ENCODE results near the gene NMNAT2. TPM values are rescaled to one million over a fixed set of nuclear protein-coding genes. Genes with fewer than 3 reads are reported as not detected.

NMNAT2 gene
- total RNA-seq, 1 experiment from 2014 or later = 11.4 TPM

DNA sequence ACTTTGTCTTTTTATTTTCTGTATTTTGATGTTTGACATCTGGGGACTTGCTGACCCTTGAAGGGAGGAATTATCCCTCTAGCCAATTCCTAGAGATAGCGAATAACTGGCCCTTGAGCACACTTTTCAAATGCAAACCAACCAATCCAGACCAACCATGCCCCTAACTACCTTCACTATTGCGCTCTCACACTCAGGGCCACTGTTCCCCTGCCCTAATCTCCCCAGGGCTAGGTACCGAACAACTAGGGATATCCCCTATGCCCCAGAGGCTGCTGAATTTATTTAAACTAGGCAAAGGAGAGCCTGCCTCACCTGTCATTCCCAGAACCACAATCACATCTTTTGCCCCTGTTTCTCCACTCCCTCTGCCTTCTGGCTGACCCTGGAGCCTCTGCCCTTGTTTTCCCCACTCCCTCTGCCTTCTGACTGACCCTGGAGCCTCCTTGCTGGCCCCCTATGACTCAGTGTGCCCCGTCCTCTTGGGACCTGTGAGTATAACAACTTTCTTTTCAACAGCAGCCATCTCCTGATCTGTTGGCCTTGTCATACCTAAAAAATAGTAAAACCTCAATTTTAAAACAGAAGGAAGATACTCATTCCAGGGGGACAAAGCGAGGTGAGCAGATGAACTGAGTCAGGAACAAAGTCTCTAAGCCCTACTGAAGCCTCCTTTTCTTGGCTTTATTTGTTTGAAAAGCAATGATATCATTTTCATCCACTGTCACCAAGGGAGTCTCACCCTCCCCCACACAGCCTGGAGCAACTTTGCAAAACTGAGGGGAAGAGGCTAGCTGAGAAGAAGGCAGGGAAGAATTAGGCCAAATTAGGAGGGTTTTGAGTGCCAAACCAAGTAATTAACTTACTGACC lies 115.5 kb downstream of the NMNAT2 start:
- no CpG with 5 or more reads among the region's 5 CpGs for WGBS (ENCODE audit: extremely low coverage, insufficient read length, low lambda C conversion rate)
- Histone ChIP-seq H2BK5ac (ENCODE audit: insufficient read length, low read length) (no peak overlapping the region), H2BK15ac (ENCODE audit: low read depth, low read length) (no peak overlapping the region), H3K4me1 (ENCODE audit: insufficient read depth, low read length) (peaks cover 14% of the 10 kb centered on the region; the same call in 1 of the 2 replicates), H3T11ph (ENCODE audit: low read length) (no peak overlapping the region), H3K56ac (ENCODE audit: insufficient read length, low read depth, low read length) (no peak overlapping the region), H3K23me2 (ENCODE audit: insufficient read length, low read depth, low read length, poor library complexity, severe bottlenecking) (no peaks in the 10 kb centered on the region), H3K4me2 (ENCODE audit: insufficient read depth, insufficient read length, low read length) (no peak overlapping the region), H4K20me1 (ENCODE audit: control insufficient read depth, insufficient read depth, insufficient read length) (no peaks in the 10 kb centered on the region), H3K27me3 (ENCODE audit: insufficient read depth, low read length) (no peaks in the 10 kb centered on the region), H3K14ac (ENCODE audit: insufficient read depth, low read length) (no peak overlapping the region), H2AFZ (ENCODE audit: low read length) (no peak overlapping the region), H3K4ac (ENCODE audit: low read depth, low read length) (no peak overlapping the region), H3K79me2 (ENCODE audit: insufficient read depth, low read length) (no peaks in the 10 kb centered on the region), H2BK20ac (ENCODE audit: low read depth, low read length, poor library complexity, severe bottlenecking) (no peak overlapping the region), H2BK120ac (ENCODE audit: low read depth, low read length, poor library complexity, severe bottlenecking) (no peak overlapping the region), H3K27ac (ENCODE audit: insufficient read length, low read depth, low read length) (no peak overlapping the region), H3K18ac (ENCODE audit: insufficient read length, low read depth, low read length) (no peak overlapping the region), H3K9me3 (ENCODE audit: control insufficient read depth, low read depth, low read length) (no peaks in the 10 kb centered on the region), H3K9ac (ENCODE audit: extremely low read depth, insufficient read length, low read length) (no peak overlapping the region), H2BK12ac (ENCODE audit: insufficient read length, low read depth, low read length) (no peak overlapping the region), H3K23ac (ENCODE audit: insufficient read length, low read depth, low read length) (no peak overlapping the region), H4K91ac (ENCODE audit: insufficient read length, low read depth, low read length) (no peak overlapping the region), H3K79me1 (ENCODE audit: insufficient read depth, low read depth, low read length, poor library complexity, severe bottlenecking) (no peaks in the 10 kb centered on the region), H4K8ac (replicated peaks; ENCODE audit: insufficient read length, low read depth, low read length) (no peak overlapping the region), H2AK5ac (ENCODE audit: insufficient read length, low read length) (no peak overlapping the region), H4K5ac (ENCODE audit: insufficient read length, low read depth, low read length) (no peak overlapping the region)
- Mint-ChIP-seq H3K9me3 (no peaks in the 10 kb centered on the region; a peak in 1 of 5 replicates), H3K4me3 (no peak overlapping the region), H3K4me1 (peaks cover 34 to 40% of the 10 kb centered on the region in 2 experiments), H3K27ac (peak overlapping the region; percentile 66 to 78 (median 74); a peak in 5 of 7 replicates), H3K27me3 (ENCODE audit: low read depth) (peaks cover 2% of the 10 kb centered on the region; the same call in 1 of the 2 replicates), H3K36me3 (ENCODE audit: insufficient read depth in 1 of 3, low read depth in 3 of 3) (no peaks in the 10 kb centered on the region; a peak in 2 of 7 replicates)
- TF ChIP-seq, protein P1, sequence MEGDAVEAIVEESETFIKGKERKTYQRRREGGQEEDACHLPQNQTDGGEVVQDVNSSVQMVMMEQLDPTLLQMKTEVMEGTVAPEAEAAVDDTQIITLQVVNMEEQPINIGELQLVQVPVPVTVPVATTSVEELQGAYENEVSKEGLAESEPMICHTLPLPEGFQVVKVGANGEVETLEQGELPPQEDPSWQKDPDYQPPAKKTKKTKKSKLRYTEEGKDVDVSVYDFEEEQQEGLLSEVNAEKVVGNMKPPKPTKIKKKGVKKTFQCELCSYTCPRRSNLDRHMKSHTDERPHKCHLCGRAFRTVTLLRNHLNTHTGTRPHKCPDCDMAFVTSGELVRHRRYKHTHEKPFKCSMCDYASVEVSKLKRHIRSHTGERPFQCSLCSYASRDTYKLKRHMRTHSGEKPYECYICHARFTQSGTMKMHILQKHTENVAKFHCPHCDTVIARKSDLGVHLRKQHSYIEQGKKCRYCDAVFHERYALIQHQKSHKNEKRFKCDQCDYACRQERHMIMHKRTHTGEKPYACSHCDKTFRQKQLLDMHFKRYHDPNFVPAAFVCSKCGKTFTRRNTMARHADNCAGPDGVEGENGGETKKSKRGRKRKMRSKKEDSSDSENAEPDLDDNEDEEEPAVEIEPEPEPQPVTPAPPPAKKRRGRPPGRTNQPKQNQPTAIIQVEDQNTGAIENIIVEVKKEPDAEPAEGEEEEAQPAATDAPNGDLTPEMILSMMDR (conservative IDR thresholded peaks at IDR 0.05) = no peak
- DNase-seq = no peak
